A549 (cell line): Measurements from ENCODE around the gene IRF6.

Experiments used
- GATA3 ChIP-seq: IDR thresholded peaks from 2 replicates; pipeline ENCODE4 v1.6.1; 2012; ENCODE audit warnings: borderline replicate concordance
- REST ChIP-seq: fragments of 200-600 bp; sonication (generic); IDR thresholded peaks from 2 replicates; pipeline ENCODE4 v1.6.1; 2016; ENCODE audit warnings: antibody characterized with exemption, mild to moderate bottlenecking, moderate library complexity
- TF ChIP-seq, protein P1 (sequence below): fragments of >200 bp; sonication (Bioruptor Twin); formaldehyde crosslinking; IDR thresholded peaks from 3 replicates; pipeline ENCODE4 v1.5.1; 2016

- TF ChIP-seq, protein P1, sequence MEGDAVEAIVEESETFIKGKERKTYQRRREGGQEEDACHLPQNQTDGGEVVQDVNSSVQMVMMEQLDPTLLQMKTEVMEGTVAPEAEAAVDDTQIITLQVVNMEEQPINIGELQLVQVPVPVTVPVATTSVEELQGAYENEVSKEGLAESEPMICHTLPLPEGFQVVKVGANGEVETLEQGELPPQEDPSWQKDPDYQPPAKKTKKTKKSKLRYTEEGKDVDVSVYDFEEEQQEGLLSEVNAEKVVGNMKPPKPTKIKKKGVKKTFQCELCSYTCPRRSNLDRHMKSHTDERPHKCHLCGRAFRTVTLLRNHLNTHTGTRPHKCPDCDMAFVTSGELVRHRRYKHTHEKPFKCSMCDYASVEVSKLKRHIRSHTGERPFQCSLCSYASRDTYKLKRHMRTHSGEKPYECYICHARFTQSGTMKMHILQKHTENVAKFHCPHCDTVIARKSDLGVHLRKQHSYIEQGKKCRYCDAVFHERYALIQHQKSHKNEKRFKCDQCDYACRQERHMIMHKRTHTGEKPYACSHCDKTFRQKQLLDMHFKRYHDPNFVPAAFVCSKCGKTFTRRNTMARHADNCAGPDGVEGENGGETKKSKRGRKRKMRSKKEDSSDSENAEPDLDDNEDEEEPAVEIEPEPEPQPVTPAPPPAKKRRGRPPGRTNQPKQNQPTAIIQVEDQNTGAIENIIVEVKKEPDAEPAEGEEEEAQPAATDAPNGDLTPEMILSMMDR = no peak
- no peak for TF ChIP-seq REST
- no peak for TF ChIP-seq GATA3
These were observed 3.2 kb downstream of the IRF6 start for GRCh38 chr1:209802780-209803152.
